Lower leg skin (tissue), 4 donors: Measurements from ENCODE around the gene C22orf15. TPM values are rescaled to one million over a fixed set of nuclear protein-coding genes. Genes with fewer than 3 reads are reported as not detected.
A peak's percentile ranks its signal among the peaks of the same experiment; 100 is the strongest.

Experiments
- DNase-seq, 2 donors: peaks; one replicate each; pipeline ENCODE4 v3.0.0-alpha.2; 2019; ENCODE audit warnings: low spot score in 2 of 2
- H3K4me3 ChIP-seq: fragments of 200-600 bp; sonication (generic); 2 replicates; pipeline ENCODE4 v1.5.1; 2017; ENCODE audit warnings: mild to moderate bottlenecking, low read depth; ENCODE audit not compliant: poor library complexity, severe bottlenecking
- POLR2A ChIP-seq, 2 donors: fragments of 450-650 bp; IDR thresholded peaks; one replicate each; pipeline ENCODE4 v1.6.1; 2016 to 2017; ENCODE audit warnings: antibody characterized with exemption in 2 of 2, mild to moderate bottlenecking in 1 of 2, moderate library complexity in 1 of 2
- WGBS, 2 donors: methylation state at CpG; one replicate each; pipeline ENCODE4 v1.1.5; 2018; 5-methylcytosine and 5-hydroxymethylcytosine counted together
- intact Hi-C: fragments of 100-400 bp; cut with DNase I; formaldehyde crosslinking; loops from one replicate; pipeline ENCODE4 v1.15.0; 2023; ENCODE audit warnings: low total_unique reads
- total RNA-seq, 4 donors: library from RNA; depleted of rRNA; stranded (reverse); fragments of >200 nt; gene quantifications; one replicate each; pipeline ENCODE4 v1.1.0, GENCODE V29; 2016
- TF ChIP-seq, protein P1 (sequence below), 3 donors: fragments of 450-650 bp; IDR thresholded peaks; one replicate each; pipeline ENCODE4 v1.5.1; 2016; ENCODE audit warnings: antibody characterized with exemption in 3 of 3, mild to moderate bottlenecking in 3 of 3, moderate library complexity in 2 of 3

The C22orf15 gene
- total RNA-seq, 4 donors from 2014 or later, result not detected

DNA sequence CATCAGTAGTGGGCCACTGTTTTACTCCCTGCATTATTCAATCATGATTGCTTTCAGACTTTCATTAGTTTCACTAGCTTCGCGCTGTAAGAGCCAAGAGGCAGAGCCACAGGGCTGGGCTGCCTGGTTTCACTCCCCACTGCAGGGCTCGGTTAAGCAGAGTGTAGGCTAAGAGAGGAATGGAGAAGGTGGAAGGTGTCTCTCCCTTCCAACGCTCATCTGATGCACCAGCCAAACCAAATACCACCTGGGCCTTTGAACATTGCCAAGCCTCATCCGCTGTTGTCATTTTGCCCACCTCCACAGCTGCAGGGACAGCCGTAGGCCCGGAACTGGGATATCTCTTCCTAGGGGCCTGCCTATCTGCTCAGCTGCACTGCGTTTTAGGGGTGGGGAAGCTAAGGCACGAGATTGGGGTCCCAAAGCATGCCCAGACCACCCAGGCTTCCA, 23.5 kb downstream of the C22orf15 start:
- H3K4me3 ChIP-seq, result no peak overlapping the region
- no peak for DNase-seq
- WGBS, 2 donors, result 14 to 21% methylated on average over 9 of the region's 9 CpGs
- intact Hi-C loops, result no loop called here
- no peak for TF ChIP-seq POLR2A (IDR thresholded peaks at IDR 0.05)
- TF ChIP-seq, protein P1, sequence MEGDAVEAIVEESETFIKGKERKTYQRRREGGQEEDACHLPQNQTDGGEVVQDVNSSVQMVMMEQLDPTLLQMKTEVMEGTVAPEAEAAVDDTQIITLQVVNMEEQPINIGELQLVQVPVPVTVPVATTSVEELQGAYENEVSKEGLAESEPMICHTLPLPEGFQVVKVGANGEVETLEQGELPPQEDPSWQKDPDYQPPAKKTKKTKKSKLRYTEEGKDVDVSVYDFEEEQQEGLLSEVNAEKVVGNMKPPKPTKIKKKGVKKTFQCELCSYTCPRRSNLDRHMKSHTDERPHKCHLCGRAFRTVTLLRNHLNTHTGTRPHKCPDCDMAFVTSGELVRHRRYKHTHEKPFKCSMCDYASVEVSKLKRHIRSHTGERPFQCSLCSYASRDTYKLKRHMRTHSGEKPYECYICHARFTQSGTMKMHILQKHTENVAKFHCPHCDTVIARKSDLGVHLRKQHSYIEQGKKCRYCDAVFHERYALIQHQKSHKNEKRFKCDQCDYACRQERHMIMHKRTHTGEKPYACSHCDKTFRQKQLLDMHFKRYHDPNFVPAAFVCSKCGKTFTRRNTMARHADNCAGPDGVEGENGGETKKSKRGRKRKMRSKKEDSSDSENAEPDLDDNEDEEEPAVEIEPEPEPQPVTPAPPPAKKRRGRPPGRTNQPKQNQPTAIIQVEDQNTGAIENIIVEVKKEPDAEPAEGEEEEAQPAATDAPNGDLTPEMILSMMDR (IDR thresholded peaks at IDR 0.05), result no peak

DNA sequence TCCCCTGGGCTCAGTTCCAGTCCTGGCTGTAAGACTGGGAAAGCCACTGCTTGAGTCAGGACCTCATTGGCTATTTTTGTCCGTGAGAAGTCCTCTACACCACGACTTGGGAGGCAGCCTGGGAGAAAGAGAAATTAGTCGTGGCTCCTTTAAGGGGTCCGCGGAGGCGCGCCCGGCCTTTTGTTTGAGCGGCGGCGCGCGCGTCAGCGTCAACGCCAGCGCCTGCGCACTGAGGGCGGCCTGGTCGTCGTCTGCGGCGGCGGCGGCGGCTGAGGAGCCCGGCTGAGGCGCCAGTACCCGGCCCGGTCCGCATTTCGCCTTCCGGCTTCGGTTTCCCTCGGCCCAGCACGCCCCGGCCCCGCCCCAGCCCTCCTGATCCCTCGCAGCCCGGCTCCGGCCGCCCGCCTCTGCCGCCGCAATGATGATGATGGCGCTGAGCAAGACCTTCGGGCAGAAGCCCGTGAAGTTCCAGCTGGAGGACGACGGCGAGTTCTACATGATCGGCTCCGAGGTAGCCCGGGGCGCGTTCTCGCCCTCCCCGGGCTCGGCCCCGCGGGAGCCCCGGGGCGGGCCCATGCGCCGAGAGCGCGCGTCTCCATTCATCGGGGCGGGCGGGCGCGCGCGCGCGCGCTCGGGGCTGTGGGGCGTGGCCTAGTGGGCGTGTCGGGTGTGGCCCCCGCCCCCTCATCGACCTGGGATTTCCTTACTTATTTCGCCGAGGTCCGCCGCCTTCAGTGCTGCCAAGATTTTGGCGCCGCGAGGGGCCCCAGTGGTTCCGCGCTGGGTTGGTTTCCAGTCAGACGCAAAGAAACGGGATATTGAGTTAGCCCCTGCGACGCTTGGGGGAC, 24.2 kb downstream of the C22orf15 start, which contains the start of gene SMARCB1:
Gene SMARCB1, plus strand, starts transcription at position 215 of the 848 bp plus-strand sequence. Its CDS starts 204 bp downstream, at position 419.
- H3K4me3 ChIP-seq, result peak within 1 kb of the TSS; percentile 78
- WGBS, 2 donors, result 1% methylated on average over 55 to 70 of the region's 97 CpGs
- intact Hi-C loops, result no loop called here
- peak in 1 of 2 donors; percentile 14 for TF ChIP-seq POLR2A (IDR thresholded peaks at IDR 0.05)
- TF ChIP-seq, protein P1 (IDR thresholded peaks at IDR 0.05), result no peak
- DNase-seq, result peak; percentile 88 to 97

DNA sequence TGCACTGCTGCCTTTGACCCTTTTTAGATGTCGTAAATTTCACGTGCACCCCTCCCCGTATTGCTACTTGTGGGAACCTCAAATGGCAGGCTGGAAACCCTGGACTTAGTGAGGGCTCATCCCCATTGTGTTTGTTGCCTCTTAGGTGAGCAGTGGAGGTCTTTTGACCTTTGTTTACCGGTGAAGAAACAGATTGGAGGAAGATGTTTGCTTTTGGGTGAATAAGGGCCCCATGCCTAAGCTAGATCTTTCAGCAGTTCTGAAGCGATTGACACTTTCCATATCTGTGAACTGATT, 24.8 kb downstream of the C22orf15 start:
- TF ChIP-seq, protein P1 (IDR thresholded peaks at IDR 0.05), result no peak
- no peak for TF ChIP-seq POLR2A (IDR thresholded peaks at IDR 0.05)
- peak overlapping the region; percentile 78 for H3K4me3 ChIP-seq
- WGBS, 2 donors, result 0 to 1% methylated on average over 5 of the region's 5 CpGs
- intact Hi-C loops, result no loop called here
- DNase-seq, result no peak

DNA sequence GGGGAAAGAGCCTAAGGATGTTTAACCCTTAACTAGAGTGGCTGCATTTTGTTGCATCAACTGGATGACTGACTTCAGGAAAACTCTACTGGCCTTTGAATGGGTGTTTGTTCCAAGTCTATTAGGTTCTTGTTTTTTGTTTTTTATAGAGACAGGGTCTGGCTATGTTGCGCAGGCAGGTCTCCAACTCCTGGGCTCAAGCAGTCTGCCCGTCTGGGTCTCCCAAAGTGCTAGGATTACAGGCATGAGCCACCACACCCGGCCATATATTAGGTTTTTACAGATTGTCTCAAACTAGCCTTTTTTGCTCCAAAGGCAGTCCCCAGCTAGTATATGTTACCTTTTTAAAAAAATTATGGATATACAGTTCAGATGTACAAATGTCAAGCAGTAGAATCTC, 25.1 kb downstream of the C22orf15 start:
- DNase-seq, result no peak
- TF ChIP-seq POLR2A (IDR thresholded peaks at IDR 0.05), result no peak
- TF ChIP-seq, protein P1 (IDR thresholded peaks at IDR 0.05), result no peak
- intact Hi-C loops, result no loop called here
- no peak overlapping the region for H3K4me3 ChIP-seq
- WGBS, 2 donors, result 39 to 54% methylated on average over 3 of the region's 3 CpGs

DNA sequence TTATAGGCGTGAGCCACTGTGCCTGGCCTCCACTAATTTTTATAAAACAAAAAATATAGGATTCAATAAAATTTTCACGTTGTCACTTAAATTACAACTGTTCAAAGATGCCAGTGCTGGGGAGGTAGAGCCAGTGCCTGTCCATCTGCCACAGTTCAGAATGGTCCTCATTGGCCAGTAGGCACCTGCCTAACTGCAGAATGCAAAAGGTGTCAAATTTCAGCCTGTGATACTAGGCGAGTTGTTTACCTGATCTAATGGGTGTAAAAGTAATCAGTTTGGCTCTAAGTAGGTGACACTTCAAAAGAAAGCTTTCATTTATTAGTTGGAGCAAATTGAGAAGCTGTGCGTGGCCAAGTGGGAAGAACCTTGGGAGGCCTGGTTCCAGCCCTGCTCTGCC, 26.3 kb downstream of the C22orf15 start:
- 62 to 72% methylated on average over 4 of the region's 4 CpGs for WGBS, 2 donors
- no peak for DNase-seq
- intact Hi-C loops, result no loop called here
- no peak for TF ChIP-seq POLR2A (IDR thresholded peaks at IDR 0.05)
- TF ChIP-seq, protein P1 (IDR thresholded peaks at IDR 0.05), result no peak
- H3K4me3 ChIP-seq, result no peak overlapping the region
